ENCODE measurements around the gene RASA2.

GRCh38 chr3:141508067-141508436 is 21.2 kb downstream of the RASA2 start:
- TF ChIP-seq CTCF (optimal IDR thresholded peaks at IDR 0.05 in 1 of 3, IDR thresholded peaks at IDR 0.05 in 1 of 3, conservative IDR thresholded peaks at IDR 0.05 in 1 of 3; ENCODE audit: extremely low read depth in 1 of 3, insufficient read depth in 2 of 3, low read length in 3 of 3), result no peak
- no peak for TF ChIP-seq EZH2 (IDR thresholded peaks at IDR 0.05; ENCODE audit: low read length)
